Left lung (tissue), 10 donors: ENCODE data around the gene SIKE1. TPM values are rescaled to one million over a fixed set of nuclear protein-coding genes. Genes with fewer than 3 reads are reported as not detected.

Experiments used
- ATAC-seq: fragments of 200-7000 bp; cut with Tn5 transposase; one replicate; pipeline ENCODE4 v1.9.1; 2020; ENCODE audit warnings: moderate library complexity
- DNase-seq, 4 donors: peaks; one replicate each; pipeline ENCODE4 v3.0.0-alpha.2; 2013 to 2020
- H3K27ac ChIP-seq, 2 donors: fragments of 200-600 bp; sonication (generic) in 1 of 2; one replicate each; pipeline versions ENCODE4 v1.5.0 to v1.8.0; 2020 to 2021
- H3K27me3 ChIP-seq, 2 donors: fragments of 200-600 bp; sonication (generic) in 1 of 2; one replicate each; pipeline versions ENCODE4 v1.5.0 to v1.8.0; 2020 to 2021
- H3K36me3 ChIP-seq, 2 donors: fragments of 200-600 bp; sonication (generic) in 1 of 2; one replicate each; pipeline versions ENCODE4 v1.5.0 to v1.8.0; 2020 to 2021
- H3K4me1 ChIP-seq, 2 donors: fragments of 200-600 bp; one replicate each; pipeline ENCODE4 v1.8.0; 2021
- H3K4me3 ChIP-seq, 2 donors: fragments of 200-600 bp; sonication (generic) in 1 of 2; one replicate each; pipeline versions ENCODE4 v1.5.0 to v1.8.0; 2020 to 2021; ENCODE audit warnings: mild to moderate bottlenecking in 1 of 2
- H3K9me3 ChIP-seq, 2 donors: fragments of 200-600 bp; sonication (generic) in 1 of 2; one replicate each; pipeline versions ENCODE4 v1.5.0 to v1.8.0; 2020 to 2021
- CTCF ChIP-seq, 2 donors: fragments of 200-600 bp; sonication (generic) in 1 of 2; IDR thresholded peaks; one replicate each; pipeline versions ENCODE4 v1.5.0 to v1.8.0; 2021; ENCODE audit warnings: antibody characterized with exemption in 2 of 2
- intact Hi-C, 2 donors: fragments of 100-400 bp; cut with DNase I; formaldehyde crosslinking; loops; one replicate each; pipeline versions ENCODE4 v1.11.2 to v1.14.2; 2022
- polyA plus RNA-seq, 6 donors: library from polyadenylated mRNA; unstranded; fragments of 120-200 nt; gene quantifications; one replicate each; pipeline ENCODE4 v1.2.1, GENCODE V29; 2013; ENCODE audit not compliant: insufficient read length in 6 of 6
- total RNA-seq, 2 donors: library from RNA; stranded (reverse); fragmentation: NEBNext Ultra II Directional; extraction: Animal tissue kit (Norgen Biotek cat#: 25700); gene quantifications; one replicate each; pipeline ENCODE4 v1.2.1, GENCODE V29; 2021
- donor health status: DM: no; HTN: yes; CAD: no.
- donor health status: DM: no; HTN: no; CAD: no.

SIKE1 gene
- total and polyA plus RNA-seq, 8 donors: 37.7 to 59.3 (median 49.1) TPM

GRCh38 chr1:114749835-114750234 lies 30.6 kb downstream of the SIKE1 start:
- intact Hi-C loops: no loop called here
- Histone ChIP-seq H3K4me1 (peaks cover 22 to 85% of the 10 kb centered on the region in 2 donors), H3K36me3 (peaks cover 0 to 45% of the 10 kb centered on the region in 2 donors), H3K4me3 (no peak overlapping the region), H3K9me3 (no peaks in the 10 kb centered on the region), H3K27ac (no peak overlapping the region), H3K27me3 (no peaks in the 10 kb centered on the region)
- no peak for TF ChIP-seq CTCF (IDR thresholded peaks at IDR 0.05)
- ATAC-seq: peak; percentile 84
- DNase-seq: no peak

GRCh38 chr1:114746450-114747121 lies 33.9 kb downstream of the SIKE1 start:
- H3K27ac ChIP-seq: no peak overlapping the region
- H3K4me1 ChIP-seq: peaks cover 13 to 61% of the 10 kb centered on the region in 2 donors
- intact Hi-C loops: no loop called here
- H3K4me3 ChIP-seq: no peak overlapping the region
- DNase-seq (no peak), ATAC-seq (no peak)
- no peak for TF ChIP-seq CTCF (IDR thresholded peaks at IDR 0.05)
- peaks cover 0 to 69% of the 10 kb centered on the region in 2 donors for H3K36me3 ChIP-seq
- H3K9me3 ChIP-seq: no peaks in the 10 kb centered on the region
- H3K27me3 ChIP-seq: no peaks in the 10 kb centered on the region

GRCh38 chr1:114745291-114745690 lies 35.2 kb downstream of the SIKE1 start:
- no peak for TF ChIP-seq CTCF (IDR thresholded peaks at IDR 0.05)
- no peaks in the 10 kb centered on the region for H3K9me3 ChIP-seq
- H3K4me3 ChIP-seq: no peak overlapping the region
- H3K27me3 ChIP-seq: no peaks in the 10 kb centered on the region
- intact Hi-C loops: no loop called here
- DNase-seq (no peak), ATAC-seq (no peak)
- peaks cover 0 to 68% of the 10 kb centered on the region in 2 donors for H3K36me3 ChIP-seq
- H3K4me1 ChIP-seq: peaks cover 4 to 48% of the 10 kb centered on the region in 2 donors
- no peak overlapping the region for H3K27ac ChIP-seq

GRCh38 chr1:114741963-114742746 lies 38.3 kb downstream of the SIKE1 start:
- DNase-seq: no peak
- Histone ChIP-seq H3K4me3 (no peak overlapping the region), H3K9me3 (no peaks in the 10 kb centered on the region), H3K36me3 (peaks cover 0 to 66% of the 10 kb centered on the region in 2 donors), H3K27me3 (no peaks in the 10 kb centered on the region), H3K4me1 (peaks cover 0 to 26% of the 10 kb centered on the region in 2 donors), H3K27ac (no peak overlapping the region)
- ATAC-seq: no peak
- no peak for TF ChIP-seq CTCF (IDR thresholded peaks at IDR 0.05)
- intact Hi-C loops: no loop called here

GRCh38 chr1:114740331-114740730 lies 40.2 kb downstream of the SIKE1 start:
- Histone ChIP-seq H3K4me1 (peaks cover 0 to 12% of the 10 kb centered on the region in 2 donors), H3K4me3 (no peak overlapping the region), H3K36me3 (peaks cover 0 to 76% of the 10 kb centered on the region in 2 donors), H3K9me3 (no peaks in the 10 kb centered on the region), H3K27me3 (no peaks in the 10 kb centered on the region), H3K27ac (no peak overlapping the region)
- intact Hi-C loops: no loop called here
- ATAC-seq (no peak), DNase-seq (no peak)
- TF ChIP-seq CTCF (IDR thresholded peaks at IDR 0.05): no peak
